K562 (cell line): ENCODE measurements around the gene PAX8. TPM values are rescaled to one million over a fixed set of nuclear protein-coding genes. Genes with fewer than 3 reads are reported as not detected.

Experiments
- polyA plus RNA-seq, 8 experiments: library from polyadenylated mRNA; depleted of rRNA in 4 of 8; stranded (reverse) in 5 of 8; unstranded in 3 of 8; fragments of >200 nt; fragmentation: Nextera tagmentation in 2 of 8; fragmentation: Illumina TruSeq in 1 of 8; extraction: Ambion mirVana in 2 of 8; extraction: Trizol in 1 of 8; gene quantifications; 2 replicates each; pipeline versions ENCODE4 v1.2.1 to v1.2.3, GENCODE V29; 2011 to 2014; ENCODE audit warnings: inconsistent platforms in 1 of 8, missing spikeins in 1 of 8
- total RNA-seq, 7 experiments: library from RNA; depleted of rRNA in 6 of 7; stranded (reverse); fragments of >200 nt in 6 of 7; fragmentation: Illumina TruSeq in 2 of 7; extraction: Trizol in 2 of 7; gene quantifications; 2 replicates each; pipeline versions ENCODE4 v1.2.1 to v1.2.3, GENCODE V29; 2011 to 2021; ENCODE audit warnings: low replicate concordance in 1 of 7

Gene PAX8
- total and polyA plus RNA-seq, 9 of the 15 experiments (the other 6 are each of a cell fraction or from before 2014, with no cell fraction given) = 0.13 to 2.1 (median 0.51) TPM

Other genes starting within 250 kb of the PAX8 start
- not detected in 2 replicates for gene IL36B, start 226.1 kb downstream of the PAX8 start, total RNA-seq (2014; rRNA removed)
- not detected in 2 replicates for gene IL36B, start 226.1 kb downstream of the PAX8 start, total RNA-seq (2014; rRNA removed; fragmentation: Illumina TruSeq; extraction: Trizol)
- not detected in 2 replicates for gene IL36B, start 226.1 kb downstream of the PAX8 start, total RNA-seq (2015; rRNA removed; fragmentation: Illumina TruSeq; extraction: Trizol)
- not detected in 2 replicates for gene IL36B, start 226.1 kb downstream of the PAX8 start, total RNA-seq (2021)
- not detected in 2 replicates for gene IL36B, start 226.1 kb downstream of the PAX8 start, polyA plus RNA-seq (2011; rRNA removed)
- gene IL36B, start 226.1 kb downstream of the PAX8 start, polyA plus RNA-seq (2014; fragmentation: Illumina TruSeq; extraction: Trizol) = not detected in 2 replicates
- gene IL36B, start 226.1 kb downstream of the PAX8 start, polyA plus RNA-seq (2014; fragmentation: Nextera tagmentation; extraction: Ambion mirVana) = not detected
- not detected in 2 replicates for gene IL36B, start 226.1 kb downstream of the PAX8 start, polyA plus RNA-seq (2014; rRNA removed)
- not detected in 2 replicates for gene IL36RN, start 219.7 kb downstream of the PAX8 start, total RNA-seq (2014; rRNA removed)
- gene IL36RN, start 219.7 kb downstream of the PAX8 start, total RNA-seq (2014; rRNA removed; fragmentation: Illumina TruSeq; extraction: Trizol) = not detected in 2 replicates
- not detected in 2 replicates for gene IL36RN, start 219.7 kb downstream of the PAX8 start, total RNA-seq (2015; rRNA removed; fragmentation: Illumina TruSeq; extraction: Trizol)
- not detected in 2 replicates for gene IL36RN, start 219.7 kb downstream of the PAX8 start, total RNA-seq (2021)
- not detected in 2 replicates for gene IL36RN, start 219.7 kb downstream of the PAX8 start, polyA plus RNA-seq (2011; rRNA removed)
- not detected in 2 replicates for gene IL36RN, start 219.7 kb downstream of the PAX8 start, polyA plus RNA-seq (2014; fragmentation: Illumina TruSeq; extraction: Trizol)
- gene IL36RN, start 219.7 kb downstream of the PAX8 start, polyA plus RNA-seq (2014; fragmentation: Nextera tagmentation; extraction: Ambion mirVana) = not detected
- gene IL36RN, start 219.7 kb downstream of the PAX8 start, polyA plus RNA-seq (2014; rRNA removed) = not detected in 2 replicates
- not detected in 2 replicates for gene IL1F10, start 211.0 kb downstream of the PAX8 start, total RNA-seq (2014; rRNA removed)
- gene IL1F10, start 211.0 kb downstream of the PAX8 start, total RNA-seq (2014; rRNA removed; fragmentation: Illumina TruSeq; extraction: Trizol) = not detected in 2 replicates
- gene IL1F10, start 211.0 kb downstream of the PAX8 start, total RNA-seq (2015; rRNA removed; fragmentation: Illumina TruSeq; extraction: Trizol) = not detected in 2 replicates
- not detected in 2 replicates for gene IL1F10, start 211.0 kb downstream of the PAX8 start, total RNA-seq (2021)
- gene IL1F10, start 211.0 kb downstream of the PAX8 start, polyA plus RNA-seq (2011; rRNA removed) = not detected in 2 replicates
- gene IL1F10, start 211.0 kb downstream of the PAX8 start, polyA plus RNA-seq (2014; fragmentation: Illumina TruSeq; extraction: Trizol) = not detected in 2 replicates
- gene IL1F10, start 211.0 kb downstream of the PAX8 start, polyA plus RNA-seq (2014; fragmentation: Nextera tagmentation; extraction: Ambion mirVana) = not detected
- gene IL1F10, start 211.0 kb downstream of the PAX8 start, polyA plus RNA-seq (2014; rRNA removed) = not detected in 2 replicates
- not detected in 2 replicates for gene IL1RN, start 151.3 kb downstream of the PAX8 start, total RNA-seq (2014; rRNA removed)
- not detected in 2 replicates for gene IL1RN, start 151.3 kb downstream of the PAX8 start, total RNA-seq (2014; rRNA removed; fragmentation: Illumina TruSeq; extraction: Trizol)
- not detected in 2 replicates for gene IL1RN, start 151.3 kb downstream of the PAX8 start, total RNA-seq (2015; rRNA removed; fragmentation: Illumina TruSeq; extraction: Trizol)
- gene IL1RN, start 151.3 kb downstream of the PAX8 start, total RNA-seq (2021) = not detected in 2 replicates
- 0.13 TPM in 1 of 2 replicates, not detected in the other for gene IL1RN, start 151.3 kb downstream of the PAX8 start, polyA plus RNA-seq (2011; rRNA removed)
- not detected in 2 replicates for gene IL1RN, start 151.3 kb downstream of the PAX8 start, polyA plus RNA-seq (2014; fragmentation: Illumina TruSeq; extraction: Trizol)
- not detected for gene IL1RN, start 151.3 kb downstream of the PAX8 start, polyA plus RNA-seq (2014; fragmentation: Nextera tagmentation; extraction: Ambion mirVana)
- gene IL1RN, start 151.3 kb downstream of the PAX8 start, polyA plus RNA-seq (2014; rRNA removed) = not detected in 2 replicates
- 41.0 and 47.0 TPM in 2 replicates for gene PSD4, start 105.0 kb downstream of the PAX8 start, total RNA-seq (2014; rRNA removed)
- 13.0 and 14.8 TPM in 2 replicates for gene PSD4, start 105.0 kb downstream of the PAX8 start, total RNA-seq (2014; rRNA removed; fragmentation: Illumina TruSeq; extraction: Trizol)
- gene PSD4, start 105.0 kb downstream of the PAX8 start, total RNA-seq (2015; rRNA removed; fragmentation: Illumina TruSeq; extraction: Trizol) = 20.8 and 21.7 TPM in 2 replicates
- gene PSD4, start 105.0 kb downstream of the PAX8 start, total RNA-seq (2021) = 48.3 and 54.0 TPM in 2 replicates
- gene PSD4, start 105.0 kb downstream of the PAX8 start, polyA plus RNA-seq (2011; rRNA removed) = 11.0 and 14.5 TPM in 2 replicates
- 28.4 and 32.1 TPM in 2 replicates for gene PSD4, start 105.0 kb downstream of the PAX8 start, polyA plus RNA-seq (2014; fragmentation: Illumina TruSeq; extraction: Trizol)
- gene PSD4, start 105.0 kb downstream of the PAX8 start, polyA plus RNA-seq (2014; fragmentation: Nextera tagmentation; extraction: Ambion mirVana) = under 1 TPM; 0.46 to 0.52 TPM
- gene PSD4, start 105.0 kb downstream of the PAX8 start, polyA plus RNA-seq (2014; rRNA removed) = 27.4 and 30.3 TPM in 2 replicates
- gene ZNG1B, start 158.8 kb upstream of the PAX8 start, total RNA-seq (2014; rRNA removed) = 37.4 and 46.4 TPM in 2 replicates
- 62.5 and 64.2 TPM in 2 replicates for gene ZNG1B, start 158.8 kb upstream of the PAX8 start, total RNA-seq (2014; rRNA removed; fragmentation: Illumina TruSeq; extraction: Trizol)
- gene ZNG1B, start 158.8 kb upstream of the PAX8 start, total RNA-seq (2015; rRNA removed; fragmentation: Illumina TruSeq; extraction: Trizol) = 56.6 and 58.0 TPM in 2 replicates
- gene ZNG1B, start 158.8 kb upstream of the PAX8 start, total RNA-seq (2021) = 40.7 and 42.5 TPM in 2 replicates
- gene ZNG1B, start 158.8 kb upstream of the PAX8 start, polyA plus RNA-seq (2011; rRNA removed) = 30.3 and 44.4 TPM in 2 replicates
- gene ZNG1B, start 158.8 kb upstream of the PAX8 start, polyA plus RNA-seq (2014; fragmentation: Illumina TruSeq; extraction: Trizol) = 33.8 and 38.9 TPM in 2 replicates
- gene ZNG1B, start 158.8 kb upstream of the PAX8 start, polyA plus RNA-seq (2014; fragmentation: Nextera tagmentation; extraction: Ambion mirVana) = 100 to 1,000 TPM; 106 to 108 TPM
- gene ZNG1B, start 158.8 kb upstream of the PAX8 start, polyA plus RNA-seq (2014; rRNA removed) = 45.0 and 50.1 TPM in 2 replicates
- 0.24 and 0.32 TPM in 2 replicates for gene FOXD4L1, start 219.7 kb upstream of the PAX8 start, total RNA-seq (2014; rRNA removed)
- gene FOXD4L1, start 219.7 kb upstream of the PAX8 start, total RNA-seq (2014; rRNA removed; fragmentation: Illumina TruSeq; extraction: Trizol) = 0.10 and 0.22 TPM in 2 replicates
- gene FOXD4L1, start 219.7 kb upstream of the PAX8 start, total RNA-seq (2015; rRNA removed; fragmentation: Illumina TruSeq; extraction: Trizol) = 0.34 and 0.47 TPM in 2 replicates
- 0.16 and 0.20 TPM in 2 replicates for gene FOXD4L1, start 219.7 kb upstream of the PAX8 start, total RNA-seq (2021)
- gene FOXD4L1, start 219.7 kb upstream of the PAX8 start, polyA plus RNA-seq (2011; rRNA removed) = 0.19 and 0.21 TPM in 2 replicates
- gene FOXD4L1, start 219.7 kb upstream of the PAX8 start, polyA plus RNA-seq (2014; fragmentation: Illumina TruSeq; extraction: Trizol) = 0.06 and 0.25 TPM in 2 replicates
- not detected for gene FOXD4L1, start 219.7 kb upstream of the PAX8 start, polyA plus RNA-seq (2014; fragmentation: Nextera tagmentation; extraction: Ambion mirVana)
- gene FOXD4L1, start 219.7 kb upstream of the PAX8 start, polyA plus RNA-seq (2014; rRNA removed) = 0.42 and 0.73 TPM in 2 replicates